Caki2 (cell line): ENCODE data around the gene SPACA9. TPM values are rescaled to one million over a fixed set of nuclear protein-coding genes. Genes with fewer than 3 reads are reported as not detected.

Experiments used
- DNase-seq: peaks from one replicate; pipeline ENCODE4 v3.0.0-alpha.2; 2015; ENCODE audit warnings: low read depth
- in situ Hi-C: cut with HindIII; loops from 2 replicates; pipeline ENCODE4 v1.10.0; 2016; ENCODE audit warnings: low sequenced_read_pairs, low pct_unique_long_range_greater_than_20kb, mixed read lengths
- total RNA-seq: library from RNA; depleted of rRNA; stranded (reverse); fragments of >200 nt; shearing (Covaris generic); gene quantifications from 2 replicates; pipeline ENCODE4 v1.2.3, GENCODE V29; 2014; ENCODE audit warnings: low replicate concordance

Gene SPACA9
- total RNA-seq, 1 experiment from 2014 or later = 2.2 TPM

GRCh38 chr9:132858751-132859150 lies 19.9 kb upstream of the SPACA9 start:
- DNase-seq = no peak
- in situ Hi-C loops = no loop called here

GRCh38 chr9:132861666-132862065 lies 17.0 kb upstream of the SPACA9 start:
- in situ Hi-C loops = no loop called here
- DNase-seq = no peak

GRCh38 chr9:132862533-132862932 lies 16.2 kb upstream of the SPACA9 start:
- in situ Hi-C loops = no loop called here
- no peak for DNase-seq

- in situ Hi-C loops = no loop called here
- no peak for DNase-seq
These were observed 15.6 kb upstream of the SPACA9 start for GRCh38 chr9:132863096-132863495.

- in situ Hi-C loops = no loop called here
- no peak for DNase-seq
These were observed 14.4 kb upstream of the SPACA9 start for GRCh38 chr9:132864277-132864676.

GRCh38 chr9:132864691-132865090 lies 14.0 kb upstream of the SPACA9 start:
- in situ Hi-C loops = no loop called here
- no peak for DNase-seq

GRCh38 chr9:132866898-132867297 lies 11.8 kb upstream of the SPACA9 start:
- in situ Hi-C loops = no loop called here

GRCh38 chr9:132869266-132869665 lies 9.4 kb upstream of the SPACA9 start:
- in situ Hi-C loops = no loop called here
- DNase-seq = no peak

More at GRCh38 chr9:132866898-132867297, 11.8 kb upstream of the SPACA9 start:
- DNase-seq = no peak

GRCh38 chr9:132873403-132873802 lies 5.3 kb upstream of the SPACA9 start:
- in situ Hi-C loops = no loop called here

GRCh38 chr9:132875159-132875558 lies 3.5 kb upstream of the SPACA9 start:
- DNase-seq = no peak
- in situ Hi-C loops = no loop called here

More at GRCh38 chr9:132873403-132873802, 5.3 kb upstream of the SPACA9 start:
- DNase-seq = no peak

- no peak for DNase-seq
- in situ Hi-C loops = no loop called here
These were observed 1.8 kb upstream of the SPACA9 start for GRCh38 chr9:132876849-132877248.

- in situ Hi-C loops = no loop called here
- no peak for DNase-seq
These were observed 1.3 kb upstream of the SPACA9 start for GRCh38 chr9:132877458-132877823.

- in situ Hi-C loops = no loop called here
- DNase-seq = peak; percentile 63
These were observed 639 bp upstream of the SPACA9 start, which contains the start of gene AK8 for GRCh38 chr9:132877824-132878694. AK8 (minus strand) TSS chr9:132878284; CDS start chr9:132878255, 29 bp downstream.

- no peak for DNase-seq
- in situ Hi-C loops = no loop called here
These were observed 992 bp downstream of the SPACA9 start for GRCh38 chr9:132879457-132880323.

- DNase-seq = peak; percentile 25
These were observed 1.6 kb downstream of the SPACA9 start for GRCh38 chr9:132880324-132880661.

GRCh38 chr9:132881826-132882225 lies 3.1 kb downstream of the SPACA9 start:
- no peak for DNase-seq
- in situ Hi-C loops = no loop called here

More at GRCh38 chr9:132880324-132880661, 1.6 kb downstream of the SPACA9 start:
- in situ Hi-C loops = no loop called here

GRCh38 chr9:132882616-132883015 lies 3.9 kb downstream of the SPACA9 start:
- in situ Hi-C loops = no loop called here
- no peak for DNase-seq

- DNase-seq = no peak
- in situ Hi-C loops = no loop called here
These were observed 4.9 kb downstream of the SPACA9 start for GRCh38 chr9:132883349-132884294.
